GM18511 (cell line): ENCODE data around the gene DFFB.
A peak's percentile ranks its signal among the peaks of the same experiment; 100 is the strongest.
"Not testable (repeated sequence)": the region's sequence is repeated elsewhere in the genome, so short reads cannot be mapped to it uniquely, and the experiment has no call there.

Experiments
- ATAC-seq: cut with Tn5 transposase; IDR thresholded peaks from one replicate; pipeline ENCODE4 v1.9.1; 2021; ENCODE audit warnings: mild to moderate bottlenecking, moderate library complexity; ENCODE audit not compliant: unreplicated experiment

The DFFB gene

GRCh38 chr1:3856923-3857790 lies at the start of gene DFFB, which contains the start of gene CEP104:
DFFB (plus strand) TSS chr1:3857476; CDS start chr1:3857604, 128 bp downstream.
CEP104 (minus strand) TSS chr1:3857211; CDS start chr1:3852407, 4,804 bp downstream.
- ATAC-seq = peak; percentile 97

GRCh38 chr1:3807769-3808168 lies 49.5 kb upstream of the DFFB start:
- no peak for ATAC-seq

GRCh38 chr1:3809680-3810079 lies 47.6 kb upstream of the DFFB start:
- no peak for ATAC-seq

GRCh38 chr1:3810149-3810761 lies 47.0 kb upstream of the DFFB start:
- not testable (repeated sequence) for ATAC-seq

- ATAC-seq = no peak
Observed at GRCh38 chr1:3811595-3811911, 45.7 kb upstream of the DFFB start.

- ATAC-seq = no peak
Observed at GRCh38 chr1:3814065-3814464, 43.2 kb upstream of the DFFB start.

- no peak for ATAC-seq
Observed at GRCh38 chr1:3814771-3815561, 42.3 kb upstream of the DFFB start.

- ATAC-seq = no peak
Observed at GRCh38 chr1:3816331-3817137, 40.7 kb upstream of the DFFB start.

GRCh38 chr1:3817138-3817740 lies 40.0 kb upstream of the DFFB start:
- no peak for ATAC-seq

GRCh38 chr1:3817821-3818597 lies 39.3 kb upstream of the DFFB start:
- ATAC-seq = no peak

- ATAC-seq = no peak
Observed at GRCh38 chr1:3819771-3820200, 37.5 kb upstream of the DFFB start.

- no peak for ATAC-seq
Observed at GRCh38 chr1:3820316-3820715, 37.0 kb upstream of the DFFB start.

GRCh38 chr1:3821004-3821403 lies 36.3 kb upstream of the DFFB start:
- no peak for ATAC-seq

- ATAC-seq = no peak
Observed at GRCh38 chr1:3821447-3821846, 35.8 kb upstream of the DFFB start.

- ATAC-seq = no peak
Observed at GRCh38 chr1:3821908-3822307, 35.4 kb upstream of the DFFB start.

GRCh38 chr1:3822421-3822820 lies 34.9 kb upstream of the DFFB start:
- ATAC-seq = no peak

GRCh38 chr1:3824650-3825049 lies 32.6 kb upstream of the DFFB start:
- ATAC-seq = no peak

GRCh38 chr1:3825356-3825755 lies 31.9 kb upstream of the DFFB start:
- ATAC-seq = no peak

GRCh38 chr1:3827813-3828307 lies 29.4 kb upstream of the DFFB start:
- no peak for ATAC-seq
